ENCODE data around the gene SH3PXD2B. TPM values are rescaled to one million over a fixed set of nuclear protein-coding genes. Genes with fewer than 3 reads are reported as not detected.
"Not testable (repeated sequence)": the region's sequence is repeated elsewhere in the genome, so short reads cannot be mapped to it uniquely, and the experiment has no call there.

SH3PXD2B gene
- polyA plus RNA-seq, 10 donors, result 29.8 to 45.2 (median 34.9) TPM

DNA sequence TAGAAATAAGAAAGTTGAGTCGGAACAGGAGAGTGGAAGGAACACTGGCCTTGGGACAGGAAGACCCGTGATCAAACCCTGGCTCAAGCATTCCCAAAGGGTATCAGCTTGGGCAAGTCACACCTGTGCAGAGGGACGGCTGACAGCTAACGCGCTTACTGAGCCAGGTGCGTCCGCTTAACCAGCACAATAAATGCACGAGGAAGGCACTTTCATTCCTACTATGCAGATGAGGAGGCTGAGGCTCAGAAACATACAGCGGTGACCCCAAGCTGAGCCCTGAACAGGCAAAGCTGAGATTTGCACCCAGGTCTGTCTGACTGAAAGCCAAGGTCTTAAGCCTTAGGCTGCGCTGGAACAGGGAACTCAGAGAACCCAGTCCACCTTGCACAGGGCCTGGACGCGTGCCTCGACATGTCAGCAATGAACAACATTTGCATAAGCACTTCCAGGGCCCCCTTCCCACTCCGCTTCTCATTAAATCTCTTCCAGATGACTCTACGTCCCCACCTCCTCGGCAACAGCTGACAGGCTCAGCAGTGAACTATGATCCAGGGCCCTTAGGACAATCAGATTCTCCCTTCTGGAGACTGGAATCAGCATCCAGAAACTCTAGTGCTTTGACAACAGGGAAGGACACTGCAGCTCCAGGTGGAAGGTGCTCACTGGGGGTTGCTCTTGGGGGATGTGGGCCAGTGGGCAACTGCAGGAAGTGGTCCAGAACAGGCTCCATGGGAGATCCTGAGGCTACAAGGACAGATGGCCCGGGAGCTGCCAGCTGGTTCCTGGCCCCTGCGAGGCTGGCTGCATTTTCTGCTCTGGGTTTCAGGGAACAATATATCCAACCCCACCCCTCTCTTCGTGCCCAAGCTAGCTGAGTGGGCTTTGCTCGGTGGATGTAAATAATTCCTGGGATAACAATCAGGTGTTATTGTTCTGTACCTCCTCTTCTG, 35.2 kb downstream of the SH3PXD2B start:
- DNase-seq, result peak in 2 of 3 donors; percentile 89 to 95

DNA sequence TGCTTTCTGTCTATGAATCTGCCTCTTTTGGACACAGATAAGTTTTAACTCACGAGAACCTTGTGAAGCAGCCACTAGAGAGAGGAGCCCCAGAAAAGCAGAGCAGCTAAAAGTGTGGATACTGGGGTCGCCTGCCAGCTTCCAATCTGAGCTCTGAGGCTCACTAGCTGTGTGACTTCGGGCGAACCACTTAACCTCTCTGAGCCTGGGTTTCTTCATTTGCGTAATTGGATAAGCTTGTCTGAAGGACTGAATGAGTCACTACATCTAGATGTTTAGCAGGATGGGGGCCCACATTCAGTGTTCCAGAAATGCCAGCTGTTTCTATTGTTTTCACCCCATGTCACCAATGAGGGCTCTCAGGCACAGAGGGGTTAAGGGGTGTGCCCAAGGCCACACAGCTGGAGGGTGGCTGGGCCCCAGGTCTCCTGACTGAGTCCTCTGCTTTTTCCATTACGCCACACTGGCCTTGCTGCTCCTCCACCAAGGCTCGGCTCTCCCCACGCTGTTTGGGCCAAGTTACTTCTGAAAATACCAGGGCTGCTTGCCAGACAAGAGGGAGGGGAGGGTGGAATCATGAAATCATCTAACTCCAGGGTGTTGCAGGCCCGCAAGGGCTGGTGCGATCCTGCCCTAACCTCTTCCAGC, 36.2 kb downstream of the SH3PXD2B start:
- peak; percentile 97 to 99 (median 98) for DNase-seq

DNA sequence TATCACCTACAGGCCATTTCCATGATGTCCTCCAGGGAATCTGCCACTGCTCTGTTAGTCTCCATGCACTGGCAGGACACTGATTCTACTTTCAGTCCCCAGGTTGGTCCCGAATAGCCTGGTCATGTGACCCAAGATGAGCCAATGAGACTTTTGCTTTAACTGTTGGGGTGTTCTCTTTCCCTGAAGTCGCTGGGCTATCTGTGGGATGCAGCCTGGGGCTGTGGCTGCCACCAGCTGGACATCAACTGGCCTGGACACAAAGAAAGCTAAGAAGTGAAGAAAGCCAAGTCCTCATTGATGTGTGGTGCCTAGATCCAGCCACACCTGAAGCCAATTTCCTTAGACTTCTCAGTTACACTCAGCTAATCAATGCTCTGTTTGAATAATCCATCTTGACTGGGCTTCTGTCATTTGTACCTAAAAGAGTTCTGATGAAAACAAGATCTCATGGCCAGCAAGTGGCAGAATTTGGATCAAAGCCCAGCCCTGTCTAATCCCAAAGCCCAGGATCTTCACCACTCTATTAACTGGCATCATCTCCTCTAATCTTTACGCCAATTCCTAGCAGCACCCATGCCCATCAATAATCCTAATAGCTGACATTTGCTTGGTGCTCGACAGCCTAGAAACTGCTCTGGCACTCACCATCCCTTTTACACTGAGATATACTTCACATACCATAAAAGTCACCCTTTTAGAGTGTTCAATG, 37.0 kb downstream of the SH3PXD2B start:
- peak in 1 of 3 donors; percentile 54 for DNase-seq

DNA sequence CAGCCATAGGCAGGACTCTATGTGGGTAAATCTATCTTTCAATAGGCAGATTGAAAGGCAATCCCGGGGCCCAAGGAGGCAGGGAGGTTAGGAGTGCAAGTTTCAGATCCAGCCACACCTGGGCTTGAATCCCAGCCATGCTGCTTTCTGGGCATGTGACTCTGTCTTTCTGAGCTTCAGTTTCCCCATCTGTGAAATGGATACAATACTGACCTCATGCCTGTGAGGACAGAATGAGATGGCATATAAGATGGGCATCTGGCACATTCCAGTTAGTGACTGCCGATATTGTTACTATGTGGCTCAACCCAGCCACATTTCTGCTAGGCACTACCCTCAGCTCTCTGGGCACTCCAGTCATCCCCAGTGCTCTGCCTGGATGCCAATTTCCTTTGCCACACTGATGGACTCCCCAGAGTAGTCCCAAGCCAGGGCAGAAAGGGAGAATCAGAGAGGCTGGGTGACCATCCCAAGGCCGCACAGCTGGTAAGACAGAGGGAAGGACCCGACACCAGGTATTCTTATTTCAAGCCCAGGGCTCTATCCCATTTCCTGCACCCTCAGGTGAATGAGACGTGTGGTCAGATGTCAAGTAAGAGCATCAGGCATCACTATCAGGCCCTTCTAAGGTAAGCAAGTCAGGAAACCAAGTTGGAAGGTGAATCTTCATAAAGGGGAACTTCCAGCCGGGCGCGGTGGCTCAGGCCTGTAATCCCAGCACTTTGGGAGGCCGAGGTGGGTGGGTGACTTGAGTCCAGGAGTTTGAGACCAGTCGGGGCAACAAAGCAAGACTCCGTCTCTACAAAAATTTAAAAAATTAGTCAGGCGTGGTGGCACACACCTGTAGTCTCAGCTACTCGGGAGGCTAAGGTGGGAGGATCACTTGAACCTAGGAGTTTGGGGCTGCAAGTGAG, 38.7 kb downstream of the SH3PXD2B start:
- no peak for DNase-seq

DNA sequence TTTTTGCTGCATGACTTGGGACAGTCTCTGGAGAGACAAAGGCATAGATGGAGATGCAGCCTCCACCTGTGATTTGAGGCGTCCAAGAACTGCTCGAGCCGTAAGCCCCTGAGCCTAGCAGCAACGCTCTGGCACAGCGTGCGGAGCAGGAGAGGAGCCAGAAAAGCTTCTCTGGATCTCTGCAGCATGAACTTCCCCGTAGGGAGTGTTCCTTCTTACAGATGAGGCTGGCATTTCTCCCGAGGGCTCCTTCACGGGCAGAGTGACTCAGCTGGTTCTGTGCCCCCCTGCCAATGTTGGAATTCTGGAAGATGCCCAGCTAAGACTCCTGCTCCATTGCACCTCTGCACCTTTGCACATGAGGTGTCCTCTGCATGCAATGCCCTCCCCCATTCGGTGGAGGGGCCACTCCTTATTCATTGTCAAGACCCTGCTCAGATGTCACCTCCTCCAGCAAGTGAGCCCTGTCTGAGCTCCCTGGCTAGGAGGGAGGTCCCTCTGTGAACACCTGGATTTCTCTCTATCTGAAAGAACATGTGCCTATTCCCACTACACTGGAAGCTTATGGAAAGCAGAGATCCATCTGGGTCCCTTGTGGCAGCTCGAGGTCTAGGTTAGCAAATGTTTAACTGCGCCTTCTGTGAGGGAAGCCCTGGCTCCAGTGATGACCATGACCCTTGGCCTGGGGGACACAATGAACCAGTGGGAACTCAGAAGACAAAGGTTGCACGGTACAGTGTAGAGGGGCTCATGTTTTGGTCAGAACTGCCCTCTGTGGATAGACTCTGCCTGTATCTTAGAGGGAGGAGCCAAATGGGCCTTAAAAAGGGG, 39.6 kb downstream of the SH3PXD2B start:
- peak in 2 of 3 donors; percentile 82 to 93 for DNase-seq

DNA sequence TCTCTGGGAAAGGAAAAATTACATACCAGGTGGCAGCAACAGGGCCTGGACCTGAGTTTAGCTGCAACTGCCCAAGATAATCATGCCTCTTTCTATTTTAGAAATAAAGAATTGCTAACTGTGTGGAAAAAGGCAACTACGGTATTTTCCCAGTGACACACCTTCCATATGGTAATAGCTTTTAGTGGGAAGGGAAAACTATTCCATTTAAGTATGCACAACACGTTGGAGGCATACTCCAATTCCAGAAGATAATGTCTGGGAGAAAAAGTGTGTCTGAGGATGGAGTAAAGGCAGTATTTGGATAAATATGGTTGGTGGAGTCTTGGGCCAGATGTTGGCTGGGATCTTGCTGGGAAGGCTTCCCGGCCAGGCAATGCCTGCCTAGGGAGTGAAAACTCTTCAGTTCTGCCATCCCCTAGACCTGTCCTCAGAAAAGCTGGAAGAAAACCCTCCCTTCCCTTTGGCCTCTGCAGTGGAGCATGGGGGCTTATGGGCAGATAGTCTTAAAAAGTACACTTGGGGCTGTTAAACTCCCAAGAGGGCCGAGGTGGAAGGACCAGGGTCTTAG, 40.6 kb downstream of the SH3PXD2B start:
- DNase-seq, result peak in 2 of 3 donors; percentile 63 to 82

DNA sequence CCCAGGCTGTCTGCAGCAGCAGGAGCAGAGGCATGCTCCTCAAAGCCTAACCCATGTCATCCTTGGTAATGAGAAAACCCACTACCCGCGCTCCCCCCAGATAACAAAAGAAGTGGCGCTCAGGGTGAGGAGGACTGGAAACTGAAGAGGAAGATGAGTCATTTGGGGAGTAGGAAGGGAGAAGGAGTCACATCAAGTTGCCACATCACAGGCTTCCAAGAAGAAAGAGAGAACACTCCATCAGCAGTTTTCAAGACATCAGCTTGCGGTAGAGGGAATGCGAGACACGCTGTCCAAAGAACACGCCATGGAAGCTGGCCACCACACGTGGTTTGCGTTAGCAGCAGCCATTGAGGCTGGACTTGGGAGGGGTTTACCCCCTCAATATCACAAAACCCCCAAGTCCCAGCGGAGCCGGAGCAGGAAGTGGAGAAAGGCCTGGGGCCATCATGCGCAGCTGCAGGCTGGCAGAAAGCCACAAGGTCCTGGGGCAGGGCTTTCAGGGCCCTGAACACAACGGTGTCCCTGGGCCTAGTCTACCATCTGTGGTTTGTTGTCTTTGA, 41.5 kb downstream of the SH3PXD2B start:
- DNase-seq, result peak; percentile 93 to 98 (median 96)

DNA sequence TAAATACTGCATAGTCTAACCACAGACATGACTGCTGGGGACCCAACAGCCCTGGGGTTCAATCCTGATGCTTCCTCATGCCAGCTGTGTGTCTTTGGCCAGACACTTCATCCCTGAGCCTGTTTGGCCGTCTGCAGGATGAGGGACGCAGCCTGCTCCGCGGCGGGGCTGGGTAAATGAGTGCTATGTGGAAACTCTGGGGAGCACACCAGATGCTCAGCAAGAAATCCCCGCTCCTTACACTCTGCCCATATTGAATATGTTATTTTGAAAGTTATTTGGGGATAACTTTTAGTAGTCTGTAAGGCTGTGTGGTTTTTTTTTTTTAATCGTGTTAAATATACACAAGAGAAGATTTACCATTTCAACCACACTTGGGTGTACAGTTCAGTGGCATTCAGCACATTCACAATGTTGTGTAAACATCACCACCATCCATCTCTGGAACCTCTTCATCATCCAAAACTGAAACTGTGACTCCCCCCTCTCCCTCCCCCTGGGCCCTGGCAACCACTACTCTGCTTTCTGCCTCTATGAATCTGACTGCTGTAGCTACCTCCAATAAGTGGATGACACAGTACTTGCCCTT, 42.7 kb downstream of the SH3PXD2B start:
- DNase-seq, result peak in 1 of 3 donors; percentile 76

DNA sequence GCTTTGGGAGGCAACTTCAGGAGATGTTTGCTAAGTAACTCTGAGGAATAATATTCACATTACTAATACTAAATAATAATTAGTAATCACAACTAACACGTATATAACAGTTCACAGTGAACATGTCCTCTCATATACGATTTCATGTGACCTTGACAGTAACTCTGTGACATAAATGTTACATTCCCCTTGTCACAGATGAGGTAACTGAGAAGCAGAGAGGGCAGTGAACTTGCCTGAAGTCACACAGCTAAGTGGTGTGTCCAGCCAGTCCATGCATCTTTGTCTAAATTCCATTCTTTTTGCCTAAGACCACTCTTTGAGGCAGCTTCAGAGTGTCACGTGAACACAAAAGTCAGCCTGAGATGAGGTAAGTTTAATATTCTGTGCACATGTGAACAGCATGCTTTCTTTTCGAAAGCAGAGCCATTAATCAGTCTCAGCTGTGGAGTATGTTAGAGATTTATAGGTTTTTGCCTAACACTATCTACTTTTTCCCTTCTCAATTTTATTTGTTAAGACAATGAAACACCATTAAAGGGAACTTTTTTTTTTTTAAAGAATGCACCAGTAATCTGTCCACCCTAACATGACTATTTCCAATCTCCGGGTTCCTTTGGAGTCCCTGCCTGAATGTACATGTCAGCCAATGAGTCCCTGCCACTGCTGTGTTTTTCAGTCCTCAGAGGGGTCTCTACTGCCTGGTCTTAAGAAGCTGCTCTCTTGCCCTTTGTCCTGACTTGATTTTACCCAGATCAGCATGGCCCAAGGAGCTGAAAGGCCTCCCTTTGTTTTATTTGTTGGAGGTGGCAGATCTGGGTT, 43.5 kb downstream of the SH3PXD2B start:
- peak in 2 of 3 donors; percentile 70 to 71 for DNase-seq

DNA sequence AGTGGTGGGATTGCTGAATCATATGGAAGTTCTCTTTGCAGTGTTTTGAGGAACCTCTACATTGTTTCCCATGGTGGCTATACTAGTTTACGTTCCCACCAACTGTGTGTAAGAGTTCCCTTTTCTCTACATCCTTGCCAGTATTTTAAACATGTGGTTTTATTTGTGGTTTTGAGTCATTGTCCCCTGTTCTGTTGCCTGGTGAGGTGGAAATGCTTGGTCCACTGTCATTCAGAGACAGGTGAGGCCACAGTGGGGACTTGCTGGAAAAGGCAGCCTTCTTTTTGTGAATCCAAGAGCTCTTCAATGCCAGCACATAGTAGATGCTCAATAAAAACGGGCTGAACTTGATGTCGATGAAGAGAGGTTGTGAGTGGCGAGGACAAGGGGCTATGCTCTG, 44.2 kb downstream of the SH3PXD2B start:
- DNase-seq, result no peak

DNA sequence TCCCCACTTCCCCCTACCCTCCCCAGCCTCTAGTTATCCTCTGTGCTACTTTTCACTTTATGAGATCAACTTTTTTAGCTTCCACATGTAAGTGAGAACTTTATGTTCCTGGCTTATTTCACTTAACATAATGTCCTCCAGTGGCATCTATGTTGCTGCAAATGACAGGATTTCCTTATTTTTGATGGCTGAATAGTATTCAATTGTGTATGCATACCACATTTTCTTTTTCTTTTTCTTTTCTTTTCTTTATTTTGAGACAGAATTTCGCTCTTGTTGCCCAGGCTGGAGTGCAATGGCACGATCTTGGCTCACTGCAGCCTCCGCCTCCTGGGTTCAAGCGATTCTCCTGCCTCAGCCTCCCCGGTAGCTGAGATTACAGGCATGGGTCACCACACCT, 44.8 kb downstream of the SH3PXD2B start:
- DNase-seq, result not testable (repeated sequence)

DNA sequence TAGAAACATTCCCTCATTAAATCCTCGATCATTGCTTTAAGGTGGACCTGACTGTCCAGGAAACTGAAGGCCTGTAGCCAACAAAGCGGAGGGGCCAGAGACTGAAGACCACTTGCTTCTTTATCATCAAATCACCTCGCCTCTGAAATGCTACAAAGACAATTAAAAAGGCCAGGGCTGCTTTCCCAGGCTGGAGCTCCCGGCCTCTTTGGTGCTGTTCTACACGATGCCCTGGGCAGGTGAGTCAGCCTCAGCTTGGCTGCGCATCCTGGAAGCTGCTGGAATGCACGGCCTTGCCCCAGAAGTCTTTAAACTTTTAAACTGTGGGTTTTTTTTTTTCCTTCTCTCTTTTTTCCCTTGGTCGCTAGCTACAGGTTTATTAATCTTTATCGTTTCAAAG, 46.5 kb downstream of the SH3PXD2B start:
- DNase-seq, result peak in 1 of 3 donors; percentile 62

DNA sequence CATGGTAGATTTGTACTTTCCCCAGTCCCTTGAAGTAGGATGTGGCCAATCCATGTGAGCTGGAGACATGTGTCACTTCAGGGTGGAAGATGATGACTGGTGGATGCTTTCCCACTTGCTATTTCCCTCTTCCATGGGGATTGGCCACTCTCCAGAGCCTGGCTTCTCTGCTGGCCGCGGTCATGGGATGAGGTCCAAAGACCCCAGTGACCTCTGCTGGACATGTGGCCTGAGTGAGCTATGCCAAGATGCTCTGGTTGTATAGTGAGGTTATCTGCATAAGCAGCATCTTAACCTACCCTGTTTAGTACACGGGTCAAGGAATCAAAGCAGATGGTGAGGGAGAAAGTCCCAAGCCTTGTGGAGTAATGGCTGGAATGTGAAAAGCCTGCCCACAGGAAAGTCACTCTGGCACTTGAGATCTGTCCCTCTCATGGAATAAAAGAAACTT, 47.1 kb downstream of the SH3PXD2B start:
- peak in 1 of 3 donors; percentile 58 for DNase-seq

DNA sequence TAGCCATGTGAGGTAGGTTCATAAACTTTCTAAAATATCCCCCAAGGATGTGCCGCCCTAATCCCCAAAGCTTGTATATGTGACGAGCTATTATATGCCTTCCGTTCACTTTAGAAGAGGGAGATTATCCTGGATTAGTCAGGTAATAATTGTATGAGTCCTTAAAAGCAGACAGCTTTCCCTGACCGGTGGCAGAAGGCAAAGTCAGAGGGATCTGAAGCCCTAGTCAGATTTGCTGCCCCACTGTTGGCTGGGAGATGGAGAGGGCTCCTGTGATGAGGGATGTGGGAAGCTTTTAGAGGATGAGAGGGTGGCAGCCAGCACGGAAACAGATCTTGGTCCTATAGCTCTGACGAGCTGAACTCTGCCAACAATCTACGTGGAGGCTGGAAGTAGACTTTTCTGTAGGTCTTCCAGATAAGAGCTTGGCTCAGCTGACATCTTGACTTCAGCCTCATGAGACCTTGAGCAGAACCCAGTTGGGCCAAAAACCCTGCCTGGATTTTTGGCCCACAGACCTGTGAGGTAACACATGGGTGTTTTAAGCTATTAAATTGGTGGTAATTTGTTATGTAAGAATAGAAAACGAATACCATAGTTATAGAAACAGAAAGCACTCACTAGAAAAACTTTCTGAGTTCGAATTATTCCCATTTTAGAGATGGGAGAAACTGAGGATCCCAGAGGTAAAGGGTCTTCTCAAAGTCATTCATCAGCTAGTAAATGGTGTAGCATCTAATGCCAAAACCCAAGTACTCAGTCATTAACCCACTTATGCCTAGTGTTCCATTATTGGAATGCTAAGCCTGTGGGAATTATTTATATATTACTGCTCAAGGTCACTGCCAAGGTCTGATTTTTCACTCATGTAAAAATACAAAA, 48.9 kb downstream of the SH3PXD2B start:
- no peak for DNase-seq

DNA sequence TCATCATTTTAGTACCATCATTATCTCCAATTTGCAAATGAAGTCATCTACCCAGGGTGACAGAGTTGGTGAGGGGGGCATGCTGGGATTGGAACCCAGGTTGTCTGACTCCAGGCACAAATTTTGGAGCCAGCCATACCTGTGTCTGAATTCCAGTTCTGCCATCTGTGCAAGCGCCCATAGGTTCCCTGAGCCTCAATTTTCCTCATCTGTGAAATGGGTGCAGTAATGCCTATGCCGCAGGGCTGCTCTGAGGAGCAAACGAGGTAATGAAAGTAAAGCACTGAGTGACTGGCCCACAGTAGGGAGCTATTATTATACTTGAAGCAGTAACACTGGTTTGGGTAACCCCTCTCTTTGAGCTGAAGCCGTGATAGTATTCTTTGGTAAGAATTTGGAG, 49.6 kb downstream of the SH3PXD2B start:
- DNase-seq, result no peak

DNA sequence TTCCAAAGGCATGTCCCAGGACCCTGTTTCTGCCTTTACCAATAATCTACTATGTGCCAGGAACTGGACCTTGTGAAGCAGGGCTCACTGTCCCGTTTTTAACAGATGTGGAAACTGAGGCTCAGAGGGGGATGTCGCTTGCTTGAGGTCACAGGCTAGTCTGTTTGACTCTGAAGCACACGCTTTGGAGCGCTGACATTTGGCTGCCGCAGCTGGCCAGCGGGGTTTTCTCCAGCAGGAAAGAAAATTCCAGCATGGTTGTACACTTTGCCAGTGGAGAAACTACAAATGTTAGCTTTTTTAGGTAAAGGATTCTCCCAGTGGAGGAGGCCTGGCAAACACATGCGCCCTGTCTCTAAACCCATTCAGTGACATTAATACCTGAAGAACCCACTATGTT, 50.5 kb downstream of the SH3PXD2B start:
- DNase-seq, result peak in 2 of 3 donors; percentile 80 to 88
